Stimulated activated CD8-positive, alpha-beta memory T cell treated with anti-CD3 and anti-CD28 coated beads, Interleukin-7, amount 100 ng/mL, for 24 hours (primary cell): ENCODE measurements around the gene RRAD.
A peak's percentile ranks its signal among the peaks of the same experiment; 100 is the strongest.
"Not testable (repeated sequence)": the region's sequence is repeated elsewhere in the genome, so short reads cannot be mapped to it uniquely, and the experiment has no call there.

Experiments
- DNase-seq: peaks from one replicate; pipeline ENCODE4 v3.0.0-alpha.2; 2020; ENCODE audit warnings: low read depth

The RRAD gene, protein sequence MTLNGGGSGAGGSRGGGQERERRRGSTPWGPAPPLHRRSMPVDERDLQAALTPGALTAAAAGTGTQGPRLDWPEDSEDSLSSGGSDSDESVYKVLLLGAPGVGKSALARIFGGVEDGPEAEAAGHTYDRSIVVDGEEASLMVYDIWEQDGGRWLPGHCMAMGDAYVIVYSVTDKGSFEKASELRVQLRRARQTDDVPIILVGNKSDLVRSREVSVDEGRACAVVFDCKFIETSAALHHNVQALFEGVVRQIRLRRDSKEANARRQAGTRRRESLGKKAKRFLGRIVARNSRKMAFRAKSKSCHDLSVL

GRCh38 chr16:66925322-66925840 is at the start of gene RRAD:
Gene RRAD (minus strand): TSS chr16:66925535. CDS start chr16:66925179, 356 bp downstream.
- DNase-seq = no peak

GRCh38 chr16:66974932-66975246 is 49.6 kb upstream of the RRAD start:
- peak; percentile 25 for DNase-seq

DNA sequence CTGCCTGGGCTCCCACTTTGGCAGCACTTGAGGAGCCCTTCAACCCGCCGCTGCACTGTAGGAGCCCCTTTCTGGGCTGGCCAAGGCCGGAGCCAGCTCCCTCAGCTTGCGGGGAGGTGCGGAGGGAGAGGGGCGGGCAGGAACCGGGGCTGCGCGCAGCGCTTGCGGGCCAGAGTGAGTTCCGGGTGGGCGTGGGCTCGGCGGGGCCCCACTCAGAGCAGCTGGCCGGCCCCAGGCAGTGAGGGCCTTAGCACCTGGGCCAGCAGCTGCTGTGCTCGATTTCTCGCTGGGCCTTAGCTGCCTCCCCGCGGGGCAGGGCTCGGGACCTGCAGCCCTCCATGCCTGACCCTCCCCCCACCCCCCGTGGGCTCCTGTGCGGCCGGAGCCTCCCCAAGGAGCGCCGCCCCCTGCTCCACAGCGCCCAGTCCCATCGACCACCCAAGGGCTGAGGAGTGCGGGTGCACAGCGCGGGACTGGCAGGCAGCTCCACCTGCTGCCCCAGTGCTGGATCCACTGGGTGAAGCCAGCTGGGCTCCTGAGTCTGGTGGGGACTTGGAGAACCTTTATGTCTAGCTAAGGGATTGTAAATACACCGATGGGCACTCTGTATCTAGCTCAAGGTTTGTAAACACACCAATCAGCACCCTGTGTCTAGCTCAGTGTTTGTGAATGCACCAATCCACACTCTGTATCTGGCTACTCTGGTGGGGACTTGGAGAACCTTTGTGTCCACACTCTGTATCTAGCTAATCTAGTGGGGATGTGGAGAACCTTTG is 49.0 kb upstream of the RRAD start:
- DNase-seq = not testable (repeated sequence)

DNA sequence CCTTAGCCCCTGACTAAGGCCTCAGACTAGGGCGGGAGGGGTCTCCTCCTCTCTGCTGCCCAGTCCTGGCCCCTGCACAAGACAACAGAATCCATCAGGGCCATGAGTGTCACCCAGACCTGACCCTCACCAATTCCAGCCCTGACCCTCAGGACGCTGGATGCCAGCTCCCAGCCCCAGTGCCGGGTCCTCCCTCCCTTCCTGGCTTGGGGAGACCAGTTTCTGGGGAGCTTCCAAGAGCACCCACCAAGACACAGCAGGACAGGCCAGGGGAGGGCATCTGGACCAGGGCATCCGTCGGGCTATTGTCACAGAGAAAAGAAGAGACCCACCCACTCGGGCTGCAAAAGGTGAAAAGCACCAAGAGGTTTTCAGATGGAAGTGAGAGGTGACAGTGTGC is 48.4 kb upstream of the RRAD start:
- DNase-seq = no peak

DNA sequence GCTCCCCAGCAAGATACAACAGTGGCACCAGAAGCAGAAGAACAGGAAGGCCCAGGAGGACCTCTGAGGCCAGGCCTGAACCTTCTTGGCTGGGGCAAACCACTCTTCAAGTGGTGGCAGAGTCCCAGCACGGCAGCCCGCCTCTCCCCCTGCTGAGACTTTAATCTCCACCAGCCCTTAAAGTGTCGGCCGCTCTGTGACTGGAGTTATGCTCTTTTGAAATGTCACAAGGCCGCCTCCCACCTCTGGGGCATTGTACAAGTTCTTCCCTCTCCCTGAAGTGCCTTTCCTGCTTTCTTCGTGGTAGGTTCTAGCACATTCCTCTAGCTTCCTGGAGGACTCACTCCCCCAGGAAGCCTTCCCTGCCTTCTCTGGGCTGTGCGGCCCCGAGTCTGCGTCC is 47.6 kb upstream of the RRAD start:
- DNase-seq = no peak

GRCh38 chr16:66970775-66971720 is 45.7 kb upstream of the RRAD start:
- no peak for DNase-seq

GRCh38 chr16:66968847-66969246 is 43.5 kb upstream of the RRAD start:
- DNase-seq = no peak

GRCh38 chr16:66964049-66964448 is 38.7 kb upstream of the RRAD start:
- no peak for DNase-seq

- DNase-seq = no peak
These were observed 36.6 kb upstream of the RRAD start for GRCh38 chr16:66961914-66962313.

- DNase-seq = peak; percentile 26
These were observed 35.9 kb upstream of the RRAD start, which contains the start of gene CES3 for GRCh38 chr16:66961065-66961744. Gene CES3 (plus strand): TSS chr16:66961266. CDS start chr16:66961308, 42 bp downstream.

DNA sequence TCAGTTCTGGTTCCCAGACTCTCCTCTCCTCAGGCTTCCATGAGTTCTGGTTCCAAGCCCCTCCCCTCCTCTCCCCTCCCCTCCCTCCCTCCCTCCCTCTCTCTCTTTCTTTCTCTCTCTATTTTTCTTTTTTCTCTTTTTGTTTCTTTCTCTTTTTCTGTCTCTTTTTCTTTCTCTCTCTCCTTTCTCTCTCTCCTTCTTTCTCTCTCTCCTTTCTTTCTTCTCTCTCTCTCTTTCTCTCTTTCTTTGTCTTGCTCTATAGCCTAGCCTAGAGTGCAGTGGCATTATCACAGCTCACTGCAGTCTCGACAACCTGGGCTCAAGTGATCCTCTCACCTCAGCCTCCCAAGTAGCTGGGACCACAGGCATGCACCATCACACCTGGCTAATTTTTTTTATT is 34.9 kb upstream of the RRAD start:
- no peak for DNase-seq

DNA sequence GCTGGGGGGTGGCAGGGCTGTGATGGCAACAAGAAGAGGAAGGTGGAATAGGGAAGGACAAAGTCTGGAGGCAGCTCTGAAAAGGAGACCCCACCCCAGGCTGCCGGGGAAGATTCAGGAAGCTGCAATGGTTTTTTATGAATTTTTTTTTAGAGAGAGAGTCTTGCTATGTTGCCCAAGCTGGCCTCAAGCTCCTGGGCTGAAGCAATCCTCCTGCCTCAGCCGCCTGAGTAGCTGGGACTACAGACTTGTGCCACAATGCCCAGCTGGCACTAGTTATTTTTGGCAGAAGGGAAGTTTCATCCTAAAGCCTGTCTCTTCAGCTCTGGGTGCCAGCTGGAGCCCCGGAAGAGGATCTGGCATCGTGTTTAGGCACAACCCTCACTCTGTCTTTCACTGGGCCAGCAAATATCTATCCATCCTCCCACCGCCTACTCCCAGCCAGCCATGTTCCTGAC is 34.4 kb upstream of the RRAD start:
- no peak for DNase-seq

DNA sequence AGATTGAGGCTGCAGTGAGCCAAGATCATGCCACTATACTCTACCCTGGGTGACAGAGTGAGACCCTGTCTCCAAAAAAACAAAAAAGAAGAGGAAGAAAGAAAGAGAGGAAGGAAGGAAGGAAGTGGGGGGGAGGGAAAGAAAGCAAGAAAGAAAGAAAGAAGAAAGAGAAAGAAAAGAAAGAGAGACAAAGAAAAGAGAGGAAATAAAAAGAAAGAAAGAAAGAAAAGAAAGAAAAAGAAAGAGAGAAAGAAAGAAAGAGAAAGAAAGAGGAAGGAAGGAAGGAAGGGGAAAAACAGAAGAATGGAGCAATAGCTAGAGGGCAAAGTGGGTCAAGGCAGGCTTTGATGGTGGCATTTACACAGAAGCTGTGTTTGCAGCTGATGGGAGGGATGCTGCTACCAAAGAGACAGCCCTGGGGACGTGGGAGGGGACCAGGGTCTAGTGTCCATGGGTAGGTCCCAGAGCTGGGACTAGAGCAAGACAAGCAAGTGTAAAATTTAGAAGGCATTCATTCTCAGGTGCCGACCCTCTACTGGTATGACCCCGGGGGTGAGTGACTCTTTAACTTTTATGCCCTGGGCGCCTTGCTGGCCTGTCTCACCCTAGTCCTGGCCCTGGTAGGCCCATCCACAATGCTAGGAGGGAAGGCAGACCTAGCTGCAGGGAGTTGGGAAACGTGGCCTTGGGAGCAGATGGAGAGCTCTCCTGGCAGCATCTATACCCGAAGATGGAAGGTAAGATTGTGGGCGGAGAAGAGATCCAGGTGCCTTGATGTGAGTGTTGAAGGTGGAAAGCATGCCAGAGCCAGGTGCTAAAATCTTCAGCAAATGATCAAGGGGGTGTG is 33.7 kb upstream of the RRAD start:
- no peak for DNase-seq

DNA sequence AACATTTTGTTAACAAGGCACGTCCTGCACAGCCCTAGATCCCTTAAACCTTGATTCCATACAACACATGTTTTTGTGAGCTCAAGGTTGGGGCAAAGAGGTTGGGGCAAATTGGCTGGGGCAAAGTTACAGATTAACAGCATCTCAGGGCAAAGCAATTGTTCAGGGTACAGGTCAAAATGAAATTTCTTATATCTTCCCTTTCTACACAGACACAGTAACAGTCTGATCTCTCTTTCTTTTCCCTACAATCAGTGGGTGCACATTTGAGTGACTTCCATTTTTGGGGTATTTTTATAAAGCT is 30.8 kb upstream of the RRAD start:
- DNase-seq = not testable (repeated sequence)

GRCh38 chr16:66955363-66956153 is 30.2 kb upstream of the RRAD start:
- DNase-seq = not testable (repeated sequence)

DNA sequence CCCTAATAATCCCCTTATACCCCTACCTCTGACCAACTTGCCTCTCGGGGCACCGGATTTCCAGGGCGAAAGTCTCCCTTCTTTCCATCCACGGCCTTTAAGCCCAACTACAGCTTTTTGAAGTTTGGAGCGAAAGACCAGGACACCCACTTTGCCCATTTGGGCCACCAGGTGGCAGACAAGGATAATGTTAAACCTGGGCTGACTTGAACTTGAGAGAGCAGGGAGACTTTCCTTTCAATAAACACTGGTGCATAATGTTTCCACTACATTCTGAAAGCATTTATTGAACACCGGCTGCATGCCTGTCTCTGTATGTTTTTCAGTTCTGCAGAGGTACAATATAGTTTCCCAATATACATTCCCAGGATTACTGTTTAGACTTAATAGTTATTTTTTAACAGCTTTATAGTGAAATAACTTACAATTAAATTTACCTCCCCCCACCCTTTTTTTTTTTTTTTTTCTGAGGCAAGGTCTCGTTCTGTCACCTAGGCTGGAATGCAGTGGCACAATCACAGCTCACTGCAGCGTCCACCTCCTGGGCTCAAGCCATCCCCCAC is 28.8 kb upstream of the RRAD start:
- DNase-seq = peak; percentile 61

DNA sequence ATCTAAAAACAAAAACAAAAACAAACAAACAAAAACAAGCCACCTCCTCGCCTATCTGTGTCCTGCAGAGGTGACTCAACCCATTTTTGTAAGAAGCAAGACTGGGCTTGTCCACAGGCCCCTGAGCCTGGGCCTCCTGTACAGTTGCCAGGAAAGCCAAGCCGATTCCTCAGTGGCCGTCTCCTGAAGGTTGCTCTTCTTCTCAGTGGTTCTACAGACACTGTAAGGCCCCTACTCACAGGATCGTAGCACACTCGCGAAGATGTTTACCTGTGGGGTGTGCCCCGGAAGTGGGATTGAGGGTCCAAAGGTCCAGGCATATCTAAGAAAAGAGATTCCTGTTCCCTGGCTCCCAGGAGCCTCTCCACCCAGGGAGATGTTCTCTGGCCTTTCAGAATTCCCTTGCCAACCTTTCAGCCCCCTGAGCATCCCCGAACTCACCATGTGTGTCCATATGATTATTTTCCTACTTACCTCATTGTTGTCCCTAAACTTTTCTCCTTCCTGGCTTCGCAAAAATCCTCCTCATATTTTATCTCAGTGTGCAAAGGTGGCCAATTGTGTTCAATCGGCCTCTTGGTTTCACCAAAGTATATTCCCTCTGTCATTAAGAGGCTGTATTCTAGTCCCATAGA is 28.2 kb upstream of the RRAD start:
- DNase-seq = no peak

DNA sequence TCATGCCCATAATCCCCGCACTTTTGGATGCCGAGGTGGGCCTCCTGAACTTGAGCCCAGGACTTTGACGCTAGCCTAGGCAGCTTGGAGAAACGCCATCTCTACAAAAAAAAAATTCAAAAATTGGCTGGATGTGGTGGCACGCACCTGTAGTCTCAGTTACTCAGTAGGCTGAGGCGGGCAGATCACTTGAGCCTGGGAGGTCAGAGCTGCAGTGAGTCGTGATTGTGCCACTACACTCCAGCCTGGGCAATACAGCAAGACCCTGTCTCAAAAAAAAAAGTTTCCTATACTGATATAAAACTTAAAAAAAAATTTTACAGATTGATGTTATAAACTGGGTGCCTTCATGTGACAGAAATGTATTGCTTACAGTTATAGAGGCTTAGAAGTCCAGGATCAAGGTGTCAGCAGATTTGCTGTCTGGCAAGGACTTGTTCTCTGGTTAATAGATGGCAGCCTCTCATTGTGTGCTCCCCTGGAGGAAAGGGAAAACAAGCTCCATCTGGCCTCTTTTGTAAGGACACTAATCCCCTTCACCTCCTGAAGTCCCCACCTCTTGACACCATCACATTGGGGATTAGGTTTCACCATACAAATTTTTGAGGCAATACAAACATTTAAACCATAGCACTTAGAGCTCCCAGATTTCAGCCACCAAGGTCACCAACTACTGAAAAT is 27.2 kb upstream of the RRAD start:
- no peak for DNase-seq
